ENCODE results near the gene SCRN2. TPM values are rescaled to one million over a fixed set of nuclear protein-coding genes. Genes with fewer than 3 reads are reported as not detected.
A peak's percentile ranks its signal among the peaks of the same experiment; 100 is the strongest.

SCRN2 gene
- total RNA-seq, 1 donor from 2014 or later = 36.5 TPM

GRCh38 chr17:47872019-47872650, 31.1 kb upstream of the SCRN2 start:
- no peak for DNase-seq (ENCODE audit: low spot score)

DNA sequence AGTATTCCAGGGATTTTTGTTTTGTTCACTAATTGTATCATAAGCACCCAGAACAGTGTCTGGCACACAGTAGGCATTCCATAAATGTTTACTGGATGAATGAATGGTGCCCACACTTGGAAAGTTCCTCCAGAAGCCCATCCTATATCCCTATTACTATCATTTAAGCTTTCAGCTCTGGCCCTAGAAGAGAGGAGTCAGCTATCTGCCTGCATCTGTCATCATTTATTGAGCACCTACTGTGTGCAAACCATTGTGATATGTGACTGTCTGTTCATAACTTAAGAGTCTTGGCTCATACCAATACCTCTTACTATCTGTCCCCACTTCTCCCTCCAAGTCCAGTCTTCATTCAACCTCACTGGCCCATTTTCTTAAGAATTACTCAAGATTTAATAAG, 30.0 kb upstream of the SCRN2 start:
- no peak for DNase-seq (ENCODE audit: low spot score)

GRCh38 chr17:47870056-47870455, 29.0 kb upstream of the SCRN2 start:
- DNase-seq (ENCODE audit: low spot score) = no peak

DNA sequence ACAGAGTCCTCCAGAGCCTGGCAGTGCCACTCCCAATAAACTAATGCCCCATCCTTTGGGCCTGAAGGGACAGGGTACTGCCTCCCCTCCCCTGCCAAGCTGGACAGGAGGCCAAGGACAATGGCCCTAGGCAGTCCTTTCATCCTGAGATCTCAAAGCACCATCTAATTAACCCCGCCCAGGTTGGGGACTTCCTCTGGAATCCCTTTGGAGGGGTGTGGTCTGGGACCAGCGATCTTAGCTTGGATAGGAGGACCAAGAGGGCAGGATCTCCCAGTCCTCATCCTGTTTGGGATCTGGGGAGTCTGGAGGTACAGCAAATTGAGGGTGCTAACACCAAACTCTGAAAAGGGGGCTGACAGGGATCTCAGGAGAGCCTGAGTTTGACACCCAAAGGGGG, 28.0 kb upstream of the SCRN2 start:
- DNase-seq (ENCODE audit: low spot score) = no peak

GRCh38 chr17:47867813-47868533, 26.9 kb upstream of the SCRN2 start:
- DNase-seq (ENCODE audit: low spot score) = no peak

DNA sequence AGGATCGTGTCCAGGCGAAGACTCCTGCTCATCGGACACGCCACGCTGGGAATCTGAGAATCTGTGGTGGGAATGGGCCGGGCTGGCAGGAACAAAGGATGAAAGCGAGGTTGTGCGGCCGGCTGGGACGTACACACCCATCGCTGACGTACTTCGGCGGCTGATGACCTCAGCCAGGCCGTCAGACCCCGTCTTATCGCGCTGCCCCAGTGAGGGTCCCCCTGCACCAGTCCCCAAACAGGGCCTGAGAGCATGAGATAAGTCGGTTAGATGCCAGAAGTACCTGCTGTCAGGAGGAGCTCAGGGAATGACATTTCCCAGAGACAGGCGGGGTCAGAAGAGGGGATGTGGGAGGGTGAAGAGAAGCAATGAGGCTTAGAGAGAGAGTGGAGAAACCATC, 25.9 kb upstream of the SCRN2 start:
- no peak for DNase-seq (ENCODE audit: low spot score)

GRCh38 chr17:47864791-47865216, 23.7 kb upstream of the SCRN2 start:
- DNase-seq (ENCODE audit: low spot score) = no peak

GRCh38 chr17:47862621-47863440, 21.8 kb upstream of the SCRN2 start:
- DNase-seq (ENCODE audit: low spot score) = no peak

DNA sequence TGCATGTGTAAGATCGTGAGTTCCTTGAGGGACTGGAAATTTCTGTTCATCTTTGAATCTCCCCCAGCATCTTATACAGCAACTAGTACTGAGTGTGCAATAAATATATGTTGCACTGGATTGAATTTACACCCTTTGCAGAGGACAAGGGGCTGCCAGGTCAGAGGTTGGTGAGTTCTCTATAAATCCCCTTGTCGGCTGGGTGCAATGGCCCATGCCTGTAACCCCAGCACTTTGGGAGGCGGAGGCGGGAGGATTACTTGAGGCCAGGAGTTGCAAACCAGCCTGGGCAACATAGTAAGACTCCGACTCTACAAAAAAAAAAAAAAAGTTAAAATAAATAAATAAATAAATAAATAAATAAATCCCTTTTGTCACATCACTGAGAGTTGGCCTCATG, 19.3 kb upstream of the SCRN2 start:
- no peak for DNase-seq (ENCODE audit: low spot score)

- DNase-seq (ENCODE audit: low spot score) = no peak
Observed at GRCh38 chr17:47857551-47858455, 16.7 kb upstream of the SCRN2 start.

DNA sequence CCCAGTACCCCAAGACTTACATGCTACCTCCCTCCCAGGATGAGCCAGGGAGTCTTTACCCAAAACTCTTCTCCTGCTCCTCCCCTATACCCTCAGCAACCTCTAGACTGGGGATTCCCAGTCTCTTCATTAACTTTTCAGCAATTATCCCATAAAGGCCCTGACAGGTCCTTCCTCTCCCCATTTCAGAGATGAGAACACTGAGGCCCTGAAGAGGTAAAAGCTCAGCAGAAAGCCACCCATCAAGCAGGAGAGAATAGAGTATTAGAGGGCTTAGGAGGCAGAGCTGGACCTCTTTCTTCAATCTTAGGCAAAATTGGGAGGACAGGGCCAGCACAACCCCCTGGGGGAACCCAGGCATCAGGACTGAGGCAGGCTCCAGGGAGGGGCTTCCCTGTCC, 15.8 kb upstream of the SCRN2 start:
- DNase-seq (ENCODE audit: low spot score) = no peak

DNA sequence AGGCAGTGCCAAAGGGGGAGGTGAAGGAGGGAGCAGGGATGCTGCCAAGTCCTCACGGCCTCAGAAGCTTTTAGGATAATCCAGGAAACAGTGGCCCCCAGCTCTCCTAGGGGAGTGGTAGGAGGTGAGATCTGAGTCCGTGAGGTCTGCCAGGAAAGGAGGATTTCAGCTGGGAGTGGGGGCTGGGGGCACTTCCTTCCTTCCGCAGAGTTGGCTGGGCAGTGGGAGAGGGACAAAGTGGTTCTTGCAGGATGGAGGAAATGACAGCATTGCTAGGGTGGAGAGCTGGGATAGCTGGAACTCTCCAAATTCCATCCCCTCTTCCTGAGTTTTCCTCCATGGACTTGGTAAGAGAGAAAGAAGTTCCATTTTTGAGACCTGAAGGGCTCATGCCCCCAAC, 14.7 kb upstream of the SCRN2 start:
- DNase-seq (ENCODE audit: low spot score) = no peak

DNA sequence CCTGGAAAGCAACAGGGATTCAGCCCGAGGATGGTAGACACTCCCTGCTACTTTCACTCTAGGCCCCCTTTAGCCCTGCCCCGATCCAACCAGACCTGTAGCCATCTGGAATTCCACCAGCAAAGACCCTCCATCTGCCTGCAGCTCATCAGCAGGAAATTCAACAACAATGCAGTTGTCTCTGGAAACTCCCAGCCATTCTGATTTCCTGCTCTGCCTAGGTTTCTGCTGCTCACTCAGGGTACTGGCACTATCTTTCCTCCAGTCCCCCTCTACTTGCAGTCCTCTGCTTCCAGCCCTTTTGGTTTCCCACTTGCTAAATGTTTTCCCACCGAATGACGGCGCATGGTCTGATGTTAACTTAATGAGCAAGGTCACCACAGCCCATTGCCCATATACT, 12.5 kb upstream of the SCRN2 start:
- DNase-seq (ENCODE audit: low spot score) = no peak

GRCh38 chr17:47852113-47852949, 11.3 kb upstream of the SCRN2 start:
- no peak for DNase-seq (ENCODE audit: low spot score)

DNA sequence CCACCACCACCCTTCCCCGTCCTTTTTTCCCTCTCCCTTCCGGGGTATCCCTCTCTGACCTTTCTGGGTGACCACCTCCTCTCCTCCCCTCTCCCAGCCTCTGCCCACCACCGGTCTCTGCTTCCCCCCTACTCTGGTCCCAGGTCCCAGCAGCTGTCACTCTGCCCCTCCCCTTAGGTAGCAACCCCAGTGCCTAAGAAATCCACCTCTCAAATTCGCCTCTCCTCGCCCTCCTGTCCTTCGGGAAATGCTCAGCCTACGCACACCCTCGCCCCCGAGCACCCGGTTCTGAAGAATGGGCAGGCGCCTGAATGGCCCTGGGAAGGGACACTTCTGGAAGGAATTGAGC, 10.7 kb upstream of the SCRN2 start:
- no peak for DNase-seq (ENCODE audit: low spot score)

DNA sequence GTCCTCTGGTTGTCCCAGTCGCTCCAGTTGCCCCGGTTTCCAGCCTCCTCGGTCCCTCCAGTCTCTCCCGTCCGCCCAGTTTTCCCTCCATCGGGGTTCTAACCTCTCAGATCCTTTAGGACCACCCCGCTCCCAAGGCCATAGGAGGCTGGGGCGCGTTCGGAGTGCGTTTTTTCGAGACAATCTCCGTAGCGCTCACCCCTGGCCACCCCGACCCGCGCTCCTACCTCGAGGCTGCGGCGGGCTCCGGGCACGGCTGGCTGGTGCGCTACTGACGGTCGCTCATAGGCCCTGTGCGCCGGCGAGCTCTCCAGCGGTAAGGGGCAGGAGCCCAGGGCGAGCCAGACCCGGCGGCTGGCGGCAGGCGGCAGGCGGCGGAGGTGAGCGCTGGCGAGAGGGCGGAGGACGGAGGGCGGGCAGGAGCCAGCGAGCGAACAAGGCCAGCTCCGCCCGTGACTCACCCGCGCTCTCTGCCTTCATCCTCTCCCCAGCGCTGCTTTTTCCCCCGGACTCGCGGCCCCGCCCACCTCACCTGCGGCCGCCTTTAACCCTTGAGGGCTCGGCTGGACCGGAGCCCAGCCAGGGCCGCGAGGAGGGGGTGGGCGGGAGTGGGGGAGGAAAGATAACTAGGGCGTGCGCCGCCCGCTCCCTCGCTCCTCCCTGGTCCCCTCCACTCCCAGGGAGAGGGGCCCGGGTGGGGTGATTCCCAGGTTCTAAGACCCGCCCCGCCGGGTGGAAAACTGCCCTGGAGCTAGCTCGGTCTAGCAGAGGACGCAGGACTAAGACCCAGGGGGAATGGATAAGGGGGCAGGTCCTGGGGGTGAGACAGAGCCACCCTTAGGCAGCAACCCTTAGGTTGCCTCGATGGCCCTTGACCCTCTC, 9.9 kb upstream of the SCRN2 start, which contains the start of gene SP6:
TSS of gene SP6 (minus strand) at position 472 of the 882 bp plus-strand sequence. CDS start 2,734 bp downstream, outside the sequence.
- DNase-seq (ENCODE audit: low spot score) = peak; percentile 84

DNA sequence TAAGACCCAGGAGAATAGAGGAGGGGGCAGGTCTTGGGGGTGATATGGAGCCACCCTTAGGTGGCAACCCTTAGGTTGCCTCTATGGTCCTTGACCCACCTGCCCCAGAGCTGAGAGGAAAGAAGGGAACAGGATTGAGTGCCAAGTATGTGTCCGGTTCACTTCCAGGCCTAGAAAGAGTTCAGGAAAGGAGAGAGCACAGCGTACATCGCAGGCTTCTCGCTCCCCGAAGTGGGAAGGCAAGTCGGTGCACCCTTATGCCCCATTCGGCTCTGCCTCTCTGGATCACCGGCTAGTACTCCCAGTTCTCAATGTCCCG, 9.3 kb upstream of the SCRN2 start:
- DNase-seq (ENCODE audit: low spot score) = no peak

DNA sequence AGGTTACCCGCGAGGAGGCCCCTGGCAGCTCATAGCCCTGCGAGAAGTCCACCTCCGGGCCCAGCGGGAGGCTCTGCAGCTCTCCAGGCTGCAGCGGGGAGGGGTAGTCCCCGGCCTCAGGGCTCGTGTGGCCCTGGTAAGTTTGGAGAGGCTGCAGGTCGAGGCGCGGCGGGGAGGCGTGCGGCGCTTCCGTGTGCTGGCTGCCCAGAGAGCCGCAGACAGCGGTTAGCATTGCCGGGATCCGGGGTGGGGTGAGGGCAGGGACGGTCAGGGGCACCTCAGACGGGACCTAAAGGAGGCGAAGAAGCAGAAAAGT, 7.1 kb upstream of the SCRN2 start:
- DNase-seq (ENCODE audit: low spot score) = no peak

- DNase-seq (ENCODE audit: low spot score) = no peak
Observed at GRCh38 chr17:47847341-47848197, 6.5 kb upstream of the SCRN2 start.

Measured in ureter (tissue), 1 donor.